ENCODE data around the gene WDR27.
"Not testable (repeated sequence)": the region's sequence is repeated elsewhere in the genome, so short reads cannot be mapped to it uniquely, and the experiment has no call there.

The WDR27 gene

DNA sequence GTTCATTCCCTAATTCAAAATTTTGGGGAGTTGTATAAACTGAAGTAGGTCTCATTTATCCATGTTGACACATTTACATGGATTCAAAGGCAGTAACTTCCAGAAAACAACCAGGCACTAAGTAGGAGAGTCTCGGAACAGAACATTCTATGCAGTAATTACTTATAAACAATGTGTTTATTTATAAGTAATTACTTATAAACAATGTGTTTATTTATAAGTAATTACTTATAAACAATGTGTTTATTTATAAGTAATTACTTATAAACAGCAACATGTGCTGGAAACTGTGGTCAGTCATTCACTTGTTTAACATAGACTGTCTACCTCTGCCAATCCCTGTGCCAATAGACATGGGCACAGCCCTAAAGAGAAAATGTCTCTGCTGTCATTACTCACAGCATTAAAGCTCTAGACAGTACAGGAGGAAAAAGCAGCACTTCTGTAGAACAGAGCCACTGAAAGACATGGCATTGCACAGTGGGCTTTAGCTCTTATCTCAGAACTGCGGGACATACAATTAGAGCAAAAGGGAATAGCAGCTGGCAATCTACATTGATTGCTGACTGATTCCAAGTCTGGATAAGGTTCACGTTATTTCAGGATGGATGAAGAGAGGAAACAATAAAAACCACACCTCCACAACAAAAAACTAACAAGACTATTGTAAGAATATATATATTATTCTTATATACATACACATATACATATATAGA lies 188.2 kb downstream of the WDR27 start:
- H3K36me3 ChIP-seq (ENCODE audit: control insufficient read depth in 1 of 2, insufficient read depth in 2 of 2, low read length in 2 of 2): peaks cover 0 to 3% of the 10 kb centered on the region in 2 donors
- no peaks in the 10 kb centered on the region for H3K27me3 ChIP-seq (ENCODE audit: control insufficient read depth in 1 of 2, insufficient read depth in 2 of 2, low read length in 2 of 2)
- H3K4me3 ChIP-seq (ENCODE audit: low read depth in 1 of 2, low read length in 2 of 2): no peak overlapping the region
- peaks cover 4 to 8% of the 10 kb centered on the region in 2 donors for H3K9me3 ChIP-seq (ENCODE audit: control insufficient read depth in 1 of 2, low read length in 2 of 2)
- H3K4me1 ChIP-seq (ENCODE audit: control insufficient read depth in 1 of 2, insufficient read depth in 2 of 2, low read length in 2 of 2): no peaks in the 10 kb centered on the region
- H3K27ac ChIP-seq (ENCODE audit: low read depth, low read length): no peak overlapping the region
- no peak overlapping the region for H3K9ac ChIP-seq (ENCODE audit: low read depth in 1 of 2, low read length in 2 of 2)

DNA sequence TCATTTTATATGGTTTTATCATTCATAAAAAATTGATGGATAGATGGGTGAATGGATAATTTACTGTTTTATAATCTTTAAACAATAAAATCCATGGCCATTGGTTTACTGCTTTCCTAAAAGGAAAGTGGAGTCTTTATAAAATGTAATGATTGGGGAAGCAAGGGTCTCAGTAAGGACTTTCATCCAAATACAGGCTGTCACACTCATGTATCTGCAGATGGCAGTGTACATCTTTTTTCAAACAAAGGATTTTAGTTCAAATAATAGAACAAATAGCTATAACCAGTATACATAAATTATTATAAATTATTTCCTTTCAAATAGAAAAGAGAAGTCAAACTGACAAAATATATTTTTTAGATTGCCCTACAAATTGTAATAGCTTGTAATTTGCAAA lies 190.0 kb downstream of the WDR27 start:
- H3K27me3 ChIP-seq (ENCODE audit: control insufficient read depth in 1 of 2, insufficient read depth in 2 of 2, low read length in 2 of 2); H3K36me3 ChIP-seq (ENCODE audit: control insufficient read depth in 1 of 2, insufficient read depth in 2 of 2, low read length in 2 of 2); H3K9me3 ChIP-seq (ENCODE audit: control insufficient read depth in 1 of 2, low read length in 2 of 2); H3K27ac ChIP-seq (ENCODE audit: low read depth, low read length); H3K4me1 ChIP-seq (ENCODE audit: control insufficient read depth in 1 of 2, insufficient read depth in 2 of 2, low read length in 2 of 2); H3K4me3 ChIP-seq (ENCODE audit: low read depth in 1 of 2, low read length in 2 of 2); H3K9ac ChIP-seq (ENCODE audit: low read depth in 1 of 2, low read length in 2 of 2): not testable (repeated sequence)

DNA sequence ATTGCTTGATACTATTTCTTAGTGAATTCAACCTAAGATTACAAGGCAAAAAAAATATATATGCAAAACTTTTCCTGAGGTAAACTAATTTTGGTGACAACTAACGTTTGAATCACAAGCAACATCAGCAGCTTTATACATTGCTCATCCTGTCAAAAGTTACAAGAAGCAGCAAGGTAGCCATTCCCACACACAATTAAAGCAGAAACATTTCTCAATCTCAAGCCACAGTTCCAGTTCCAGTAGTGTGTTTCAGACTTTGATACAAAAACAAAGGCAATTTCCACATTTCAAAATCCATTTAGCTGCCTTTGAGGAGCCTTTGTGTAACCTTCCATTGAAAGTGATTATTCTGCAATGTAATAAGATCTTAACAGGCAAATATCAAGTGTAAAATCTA lies 191.0 kb downstream of the WDR27 start:
- peaks cover 0 to 4% of the 10 kb centered on the region in 2 donors for H3K9me3 ChIP-seq (ENCODE audit: control insufficient read depth in 1 of 2, low read length in 2 of 2)
- no peaks in the 10 kb centered on the region for H3K27me3 ChIP-seq (ENCODE audit: control insufficient read depth in 1 of 2, insufficient read depth in 2 of 2, low read length in 2 of 2)
- no peak overlapping the region for H3K4me3 ChIP-seq (ENCODE audit: low read depth in 1 of 2, low read length in 2 of 2)
- H3K27ac ChIP-seq (ENCODE audit: low read depth, low read length): no peak overlapping the region
- no peaks in the 10 kb centered on the region for H3K4me1 ChIP-seq (ENCODE audit: control insufficient read depth in 1 of 2, insufficient read depth in 2 of 2, low read length in 2 of 2)
- no peak overlapping the region for H3K9ac ChIP-seq (ENCODE audit: low read depth in 1 of 2, low read length in 2 of 2)
- no peaks in the 10 kb centered on the region for H3K36me3 ChIP-seq (ENCODE audit: control insufficient read depth in 1 of 2, insufficient read depth in 2 of 2, low read length in 2 of 2)

DNA sequence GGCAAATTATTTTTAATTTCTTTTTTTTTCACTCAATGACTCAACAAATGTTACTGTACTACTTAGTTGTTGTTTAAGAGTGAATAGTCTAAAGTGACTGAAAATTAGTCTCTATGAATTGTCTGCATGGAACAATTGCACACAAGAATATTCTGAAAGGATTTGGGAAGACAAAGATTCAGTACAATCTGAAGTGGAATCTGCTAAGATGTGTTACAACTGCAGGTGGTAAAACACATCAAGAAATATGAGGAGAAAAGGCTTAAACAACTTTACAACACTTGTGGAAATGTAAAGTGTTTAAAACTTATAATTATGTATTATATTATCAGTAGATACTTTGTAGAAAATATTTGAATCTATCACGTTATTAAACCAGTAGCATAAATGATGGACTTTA lies 193.4 kb downstream of the WDR27 start:
- no peaks in the 10 kb centered on the region for H3K27me3 ChIP-seq (ENCODE audit: control insufficient read depth in 1 of 2, insufficient read depth in 2 of 2, low read length in 2 of 2)
- peaks cover 0 to 5% of the 10 kb centered on the region in 2 donors for H3K4me1 ChIP-seq (ENCODE audit: control insufficient read depth in 1 of 2, insufficient read depth in 2 of 2, low read length in 2 of 2)
- H3K9ac ChIP-seq (ENCODE audit: low read depth in 1 of 2, low read length in 2 of 2): no peak overlapping the region

DNA sequence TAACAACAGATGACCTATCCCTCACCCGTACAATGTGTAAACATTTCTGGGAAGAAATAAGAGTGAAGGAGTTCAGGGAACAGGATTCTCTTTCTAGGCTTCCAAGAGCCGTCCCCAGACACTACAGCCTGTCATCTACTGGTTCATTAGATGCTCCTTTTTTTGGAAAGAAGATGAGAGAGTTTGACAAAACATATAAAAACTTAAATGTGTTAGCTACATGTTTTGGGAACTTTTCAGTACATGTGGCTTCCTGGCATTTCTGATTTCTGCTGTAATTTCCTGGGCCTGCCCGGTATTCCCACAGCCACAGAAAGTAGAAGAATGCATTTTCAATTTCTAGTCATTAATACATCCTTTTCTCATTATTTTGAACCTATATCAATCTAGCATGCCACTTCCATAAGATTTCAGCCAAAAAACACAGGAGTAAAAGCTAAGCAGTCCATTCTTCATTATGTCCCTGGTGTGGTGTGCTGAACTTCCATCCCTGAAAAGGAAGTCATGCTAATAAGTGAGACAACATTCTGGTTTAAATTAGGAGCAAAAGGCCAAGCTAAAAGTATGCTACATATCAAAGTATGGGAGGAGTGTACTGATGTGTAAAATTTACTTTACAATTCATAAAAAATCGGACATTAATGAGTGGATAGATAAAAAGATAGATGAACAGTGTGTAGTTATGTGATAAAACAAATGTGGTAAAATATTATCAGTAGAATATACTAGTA lies 198.2 kb downstream of the WDR27 start:
- no peaks in the 10 kb centered on the region for H3K36me3 ChIP-seq (ENCODE audit: control insufficient read depth in 1 of 2, insufficient read depth in 2 of 2, low read length in 2 of 2)
- H3K27me3 ChIP-seq (ENCODE audit: control insufficient read depth in 1 of 2, insufficient read depth in 2 of 2, low read length in 2 of 2): no peaks in the 10 kb centered on the region
- H3K27ac ChIP-seq (ENCODE audit: low read depth, low read length): no peak overlapping the region

More for the DNA sequence above, 193.4 kb downstream of the WDR27 start:
- no peak overlapping the region for H3K27ac ChIP-seq (ENCODE audit: low read depth, low read length)
- peaks cover 0 to 4% of the 10 kb centered on the region in 2 donors for H3K9me3 ChIP-seq (ENCODE audit: control insufficient read depth in 1 of 2, low read length in 2 of 2)
- no peak overlapping the region for H3K4me3 ChIP-seq (ENCODE audit: low read depth in 1 of 2, low read length in 2 of 2)
- no peaks in the 10 kb centered on the region for H3K36me3 ChIP-seq (ENCODE audit: control insufficient read depth in 1 of 2, insufficient read depth in 2 of 2, low read length in 2 of 2)

DNA sequence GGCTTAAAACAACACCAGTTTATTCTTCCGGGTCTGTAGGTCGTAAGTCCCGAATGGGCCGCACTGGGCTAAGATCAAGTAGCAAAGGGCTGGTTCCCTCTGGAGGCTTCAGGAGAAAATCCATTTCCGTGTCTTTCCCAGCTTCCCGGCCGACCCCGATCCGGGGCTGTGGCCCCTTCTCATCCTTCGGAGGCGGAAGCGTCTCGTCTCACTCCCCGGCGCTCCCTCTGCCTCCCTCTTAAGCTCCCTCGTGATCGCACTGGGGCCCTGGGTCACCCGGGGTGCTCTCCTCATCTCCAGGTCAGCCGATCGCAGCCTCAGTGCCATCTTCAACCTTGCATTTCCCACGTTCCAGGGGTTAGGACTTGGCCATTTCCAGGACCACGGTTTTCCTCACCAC lies 199.4 kb downstream of the WDR27 start:
- no peak overlapping the region for H3K27ac ChIP-seq (ENCODE audit: low read depth, low read length)
- no peaks in the 10 kb centered on the region for H3K9me3 ChIP-seq (ENCODE audit: control insufficient read depth in 1 of 2, low read length in 2 of 2)
- H3K36me3 ChIP-seq (ENCODE audit: control insufficient read depth in 1 of 2, insufficient read depth in 2 of 2, low read length in 2 of 2): no peaks in the 10 kb centered on the region
- peaks cover 0 to 5% of the 10 kb centered on the region in 2 donors for H3K4me1 ChIP-seq (ENCODE audit: control insufficient read depth in 1 of 2, insufficient read depth in 2 of 2, low read length in 2 of 2)
- no peak overlapping the region for H3K4me3 ChIP-seq (ENCODE audit: low read depth in 1 of 2, low read length in 2 of 2)
- H3K27me3 ChIP-seq (ENCODE audit: control insufficient read depth in 1 of 2, insufficient read depth in 2 of 2, low read length in 2 of 2): no peaks in the 10 kb centered on the region
- H3K9ac ChIP-seq (ENCODE audit: low read depth in 1 of 2, low read length in 2 of 2): no peak overlapping the region

More for the DNA sequence above, 198.2 kb downstream of the WDR27 start:
- Histone ChIP-seq H3K4me3 (ENCODE audit: low read depth in 1 of 2, low read length in 2 of 2) (no peak overlapping the region), H3K9ac (ENCODE audit: low read depth in 1 of 2, low read length in 2 of 2) (no peak overlapping the region), H3K9me3 (ENCODE audit: control insufficient read depth in 1 of 2, low read length in 2 of 2) (peaks cover 0 to 4% of the 10 kb centered on the region in 2 donors), H3K4me1 (ENCODE audit: control insufficient read depth in 1 of 2, insufficient read depth in 2 of 2, low read length in 2 of 2) (peaks cover 0 to 5% of the 10 kb centered on the region in 2 donors)

DNA sequence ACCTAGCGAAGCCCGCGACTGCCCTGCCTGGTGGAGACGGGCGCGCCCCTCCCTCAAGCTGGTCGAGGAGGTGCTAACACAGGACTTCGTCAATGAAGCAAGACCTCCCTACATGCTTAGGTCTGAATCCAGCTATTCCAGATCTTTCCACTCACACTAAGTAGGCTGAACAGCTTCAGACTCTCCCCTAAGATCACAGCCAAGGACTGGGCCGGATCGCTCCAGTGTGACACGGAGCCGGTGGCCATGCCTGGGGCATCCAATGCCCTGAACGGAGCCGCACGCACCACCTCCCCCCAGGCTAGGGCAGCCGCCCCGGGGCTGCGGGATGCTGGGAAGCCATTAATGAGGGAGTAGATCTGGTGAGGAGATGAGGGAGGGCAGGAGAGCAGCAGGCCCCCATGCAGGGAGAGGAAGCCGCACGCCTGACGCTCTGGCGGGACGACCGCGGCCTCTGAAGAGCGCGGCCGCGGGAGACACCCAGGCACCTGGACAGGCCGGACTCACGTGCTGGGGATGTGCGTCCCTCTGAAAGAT lies 200.0 kb downstream of the WDR27 start:
- H3K27ac ChIP-seq (ENCODE audit: low read depth, low read length): no peak overlapping the region
- no peaks in the 10 kb centered on the region for H3K36me3 ChIP-seq (ENCODE audit: control insufficient read depth in 1 of 2, insufficient read depth in 2 of 2, low read length in 2 of 2)
- no peaks in the 10 kb centered on the region for H3K9me3 ChIP-seq (ENCODE audit: control insufficient read depth in 1 of 2, low read length in 2 of 2)
- no peak overlapping the region for H3K9ac ChIP-seq (ENCODE audit: low read depth in 1 of 2, low read length in 2 of 2)
- H3K4me3 ChIP-seq (ENCODE audit: low read depth in 1 of 2, low read length in 2 of 2): no peak overlapping the region
- H3K4me1 ChIP-seq (ENCODE audit: control insufficient read depth in 1 of 2, insufficient read depth in 2 of 2, low read length in 2 of 2): peaks cover 0 to 5% of the 10 kb centered on the region in 2 donors
- H3K27me3 ChIP-seq (ENCODE audit: control insufficient read depth in 1 of 2, insufficient read depth in 2 of 2, low read length in 2 of 2): no peaks in the 10 kb centered on the region

DNA sequence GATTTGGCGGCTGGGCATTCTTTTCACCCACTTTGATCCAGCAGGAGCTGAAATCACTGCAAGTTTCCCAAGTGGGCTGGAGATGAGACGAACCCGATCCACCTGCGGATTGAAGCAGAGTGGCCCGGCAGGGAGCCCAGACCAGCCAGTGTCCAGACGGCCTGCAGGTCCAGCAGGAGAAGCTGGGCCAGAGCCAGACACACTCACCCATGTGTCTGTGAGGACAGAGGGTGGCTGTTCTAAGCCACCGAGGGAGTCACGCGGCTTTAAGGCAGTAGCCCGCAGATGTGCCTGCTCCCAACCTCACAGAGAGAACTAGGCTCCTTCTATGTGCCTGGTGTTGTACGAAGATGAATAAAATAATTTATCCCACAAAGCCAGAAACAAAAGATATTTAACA lies 200.7 kb downstream of the WDR27 start:
- H3K27me3 ChIP-seq (ENCODE audit: control insufficient read depth in 1 of 2, insufficient read depth in 2 of 2, low read length in 2 of 2): no peaks in the 10 kb centered on the region
- no peaks in the 10 kb centered on the region for H3K36me3 ChIP-seq (ENCODE audit: control insufficient read depth in 1 of 2, insufficient read depth in 2 of 2, low read length in 2 of 2)
- H3K4me3 ChIP-seq (ENCODE audit: low read depth in 1 of 2, low read length in 2 of 2): no peak overlapping the region
- H3K27ac ChIP-seq (ENCODE audit: low read depth, low read length): no peak overlapping the region
- no peaks in the 10 kb centered on the region for H3K9me3 ChIP-seq (ENCODE audit: control insufficient read depth in 1 of 2, low read length in 2 of 2)
- H3K4me1 ChIP-seq (ENCODE audit: control insufficient read depth in 1 of 2, insufficient read depth in 2 of 2, low read length in 2 of 2): peaks cover 0 to 5% of the 10 kb centered on the region in 2 donors
- no peak overlapping the region for H3K9ac ChIP-seq (ENCODE audit: low read depth in 1 of 2, low read length in 2 of 2)

DNA sequence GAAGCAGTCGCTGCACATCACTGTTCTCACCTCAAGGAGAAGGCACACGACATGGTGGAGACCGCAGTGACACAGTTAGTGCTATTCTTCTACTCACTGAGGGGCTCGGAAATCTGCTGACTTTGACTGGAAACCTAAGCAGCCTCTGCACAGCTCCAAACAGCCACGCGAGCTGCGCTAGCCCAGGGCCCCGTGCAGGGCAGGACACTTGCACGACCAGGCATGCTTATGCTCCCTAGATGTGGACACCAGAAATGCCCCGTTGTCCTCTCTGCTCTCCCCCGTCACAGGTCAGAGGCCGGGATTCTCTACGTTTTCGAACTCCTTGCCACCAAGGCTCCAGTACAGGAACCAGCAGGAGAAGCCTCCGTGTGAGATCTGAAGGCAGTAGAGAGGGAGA lies 201.1 kb downstream of the WDR27 start:
- no peak overlapping the region for H3K9ac ChIP-seq (ENCODE audit: low read depth in 1 of 2, low read length in 2 of 2)
- peaks cover 0 to 5% of the 10 kb centered on the region in 2 donors for H3K4me1 ChIP-seq (ENCODE audit: control insufficient read depth in 1 of 2, insufficient read depth in 2 of 2, low read length in 2 of 2)
- H3K27me3 ChIP-seq (ENCODE audit: control insufficient read depth in 1 of 2, insufficient read depth in 2 of 2, low read length in 2 of 2): no peaks in the 10 kb centered on the region
- no peak overlapping the region for H3K4me3 ChIP-seq (ENCODE audit: low read depth in 1 of 2, low read length in 2 of 2)
- H3K27ac ChIP-seq (ENCODE audit: low read depth, low read length): no peak overlapping the region
- H3K9me3 ChIP-seq (ENCODE audit: control insufficient read depth in 1 of 2, low read length in 2 of 2): no peaks in the 10 kb centered on the region
- no peaks in the 10 kb centered on the region for H3K36me3 ChIP-seq (ENCODE audit: control insufficient read depth in 1 of 2, insufficient read depth in 2 of 2, low read length in 2 of 2)

DNA sequence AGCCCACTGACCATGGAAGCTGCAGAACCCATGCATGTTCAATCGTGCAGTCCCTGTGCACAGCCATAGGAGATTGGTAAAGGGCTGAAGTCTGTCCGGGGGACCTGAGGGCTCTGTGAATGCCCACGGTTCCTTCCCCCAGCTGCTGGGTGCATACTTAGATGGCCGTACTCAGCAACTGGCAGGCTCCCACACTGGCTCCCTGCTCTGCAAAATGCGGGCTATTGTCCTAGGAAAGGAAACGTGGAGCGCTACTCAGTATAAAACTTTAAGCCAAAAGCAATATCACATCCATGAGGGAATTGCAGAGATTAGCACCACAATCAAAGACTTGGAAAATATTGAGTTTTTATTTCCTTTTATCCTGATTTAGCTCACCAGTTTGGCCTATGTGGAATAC lies 202.0 kb downstream of the WDR27 start:
- H3K9me3 ChIP-seq (ENCODE audit: control insufficient read depth in 1 of 2, low read length in 2 of 2): no peaks in the 10 kb centered on the region
- no peaks in the 10 kb centered on the region for H3K4me1 ChIP-seq (ENCODE audit: control insufficient read depth in 1 of 2, insufficient read depth in 2 of 2, low read length in 2 of 2)
- no peak overlapping the region for H3K4me3 ChIP-seq (ENCODE audit: low read depth in 1 of 2, low read length in 2 of 2)
- no peaks in the 10 kb centered on the region for H3K27me3 ChIP-seq (ENCODE audit: control insufficient read depth in 1 of 2, insufficient read depth in 2 of 2, low read length in 2 of 2)
- no peak overlapping the region for H3K9ac ChIP-seq (ENCODE audit: low read depth in 1 of 2, low read length in 2 of 2)
- no peak overlapping the region for H3K27ac ChIP-seq (ENCODE audit: low read depth, low read length)
- no peaks in the 10 kb centered on the region for H3K36me3 ChIP-seq (ENCODE audit: control insufficient read depth in 1 of 2, insufficient read depth in 2 of 2, low read length in 2 of 2)
